Ovary (tissue), 3 donors: ENCODE results near the gene KCTD10.

Experiments used
- EP300 ChIP-seq: sonication (generic); formaldehyde crosslinking; IDR thresholded peaks from one replicate; pipeline ENCODE4 v1.6.1; 2017; ENCODE audit warnings: antibody characterized with exemption
- POLR2A ChIP-seq: fragments of 450-650 bp; IDR thresholded peaks from one replicate; pipeline ENCODE4 v1.6.1; 2017; ENCODE audit warnings: antibody characterized with exemption, mild to moderate bottlenecking, moderate library complexity
- TF ChIP-seq, protein P1 (sequence below), 3 donors: fragments of 450-650 bp in 2 of 3; fragments of 200-600 bp in 1 of 3; IDR thresholded peaks; one replicate each; pipeline versions ENCODE4 v1.5.1 to v1.8.0; 2016 to 2022; ENCODE audit warnings: antibody characterized with exemption in 3 of 3, mild to moderate bottlenecking in 1 of 3
- donor health status: DM: no; HTN: no; CAD: no.

DNA sequence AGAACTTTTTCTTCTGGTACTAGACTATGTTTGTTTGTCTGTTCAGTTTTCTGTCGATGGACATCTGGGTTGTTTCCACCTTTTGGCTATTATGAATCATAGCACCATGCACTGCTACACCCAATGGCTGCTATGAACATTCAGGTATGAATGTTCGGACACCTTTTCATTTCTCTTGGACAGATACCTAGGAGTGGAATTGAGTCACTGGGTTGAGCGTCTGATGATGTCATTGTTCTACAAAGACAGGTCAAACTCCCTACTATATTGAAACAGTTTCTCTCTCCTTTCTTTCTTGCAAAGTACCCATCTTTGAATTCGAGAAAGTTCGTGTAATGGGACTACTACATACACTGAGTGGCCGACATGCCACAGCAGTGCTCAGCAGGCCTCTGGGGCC, 44.7 kb downstream of the KCTD10 start:
- TF ChIP-seq, protein P1, sequence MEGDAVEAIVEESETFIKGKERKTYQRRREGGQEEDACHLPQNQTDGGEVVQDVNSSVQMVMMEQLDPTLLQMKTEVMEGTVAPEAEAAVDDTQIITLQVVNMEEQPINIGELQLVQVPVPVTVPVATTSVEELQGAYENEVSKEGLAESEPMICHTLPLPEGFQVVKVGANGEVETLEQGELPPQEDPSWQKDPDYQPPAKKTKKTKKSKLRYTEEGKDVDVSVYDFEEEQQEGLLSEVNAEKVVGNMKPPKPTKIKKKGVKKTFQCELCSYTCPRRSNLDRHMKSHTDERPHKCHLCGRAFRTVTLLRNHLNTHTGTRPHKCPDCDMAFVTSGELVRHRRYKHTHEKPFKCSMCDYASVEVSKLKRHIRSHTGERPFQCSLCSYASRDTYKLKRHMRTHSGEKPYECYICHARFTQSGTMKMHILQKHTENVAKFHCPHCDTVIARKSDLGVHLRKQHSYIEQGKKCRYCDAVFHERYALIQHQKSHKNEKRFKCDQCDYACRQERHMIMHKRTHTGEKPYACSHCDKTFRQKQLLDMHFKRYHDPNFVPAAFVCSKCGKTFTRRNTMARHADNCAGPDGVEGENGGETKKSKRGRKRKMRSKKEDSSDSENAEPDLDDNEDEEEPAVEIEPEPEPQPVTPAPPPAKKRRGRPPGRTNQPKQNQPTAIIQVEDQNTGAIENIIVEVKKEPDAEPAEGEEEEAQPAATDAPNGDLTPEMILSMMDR (IDR thresholded peaks at IDR 0.05): no peak
- TF ChIP-seq EP300 (no peak), POLR2A (no peak)
